ENCODE data around the gene PEPD.

DNA sequence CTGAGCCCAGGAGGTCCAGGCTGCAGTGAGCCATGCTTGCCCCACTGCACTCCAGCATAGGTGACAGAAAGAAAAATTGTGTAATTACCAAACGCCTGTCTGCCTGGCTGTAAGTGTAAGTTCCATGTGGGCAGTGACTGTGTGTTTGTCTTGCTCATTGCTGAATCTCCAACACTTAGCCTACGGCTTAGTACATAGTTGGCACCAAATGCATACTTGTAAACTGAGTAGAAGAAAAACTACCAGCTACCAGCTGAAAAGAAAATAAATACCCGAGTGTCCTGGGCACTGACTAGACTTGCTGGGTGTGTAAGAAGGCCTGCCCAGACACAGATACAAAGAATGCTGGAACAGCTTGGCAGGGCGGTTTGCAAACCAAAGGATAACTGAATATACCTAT is 150.8 kb downstream of the PEPD start:
- TF ChIP-seq, protein P1, sequence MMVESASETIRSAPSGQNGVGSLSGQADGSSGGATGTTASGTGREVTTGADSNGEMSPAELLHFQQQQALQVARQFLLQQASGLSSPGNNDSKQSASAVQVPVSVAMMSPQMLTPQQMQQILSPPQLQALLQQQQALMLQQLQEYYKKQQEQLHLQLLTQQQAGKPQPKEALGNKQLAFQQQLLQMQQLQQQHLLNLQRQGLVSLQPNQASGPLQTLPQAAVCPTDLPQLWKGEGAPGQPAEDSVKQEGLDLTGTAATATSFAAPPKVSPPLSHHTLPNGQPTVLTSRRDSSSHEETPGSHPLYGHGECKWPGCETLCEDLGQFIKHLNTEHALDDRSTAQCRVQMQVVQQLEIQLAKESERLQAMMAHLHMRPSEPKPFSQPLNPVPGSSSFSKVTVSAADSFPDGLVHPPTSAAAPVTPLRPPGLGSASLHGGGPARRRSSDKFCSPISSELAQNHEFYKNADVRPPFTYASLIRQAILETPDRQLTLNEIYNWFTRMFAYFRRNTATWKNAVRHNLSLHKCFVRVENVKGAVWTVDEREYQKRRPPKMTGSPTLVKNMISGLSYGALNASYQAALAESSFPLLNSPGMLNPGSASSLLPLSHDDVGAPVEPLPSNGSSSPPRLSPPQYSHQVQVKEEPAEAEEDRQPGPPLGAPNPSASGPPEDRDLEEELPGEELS (CRISPR knock-in tag; IDR thresholded peaks at IDR 0.05), result no peak
- TF ChIP-seq, protein P2, sequence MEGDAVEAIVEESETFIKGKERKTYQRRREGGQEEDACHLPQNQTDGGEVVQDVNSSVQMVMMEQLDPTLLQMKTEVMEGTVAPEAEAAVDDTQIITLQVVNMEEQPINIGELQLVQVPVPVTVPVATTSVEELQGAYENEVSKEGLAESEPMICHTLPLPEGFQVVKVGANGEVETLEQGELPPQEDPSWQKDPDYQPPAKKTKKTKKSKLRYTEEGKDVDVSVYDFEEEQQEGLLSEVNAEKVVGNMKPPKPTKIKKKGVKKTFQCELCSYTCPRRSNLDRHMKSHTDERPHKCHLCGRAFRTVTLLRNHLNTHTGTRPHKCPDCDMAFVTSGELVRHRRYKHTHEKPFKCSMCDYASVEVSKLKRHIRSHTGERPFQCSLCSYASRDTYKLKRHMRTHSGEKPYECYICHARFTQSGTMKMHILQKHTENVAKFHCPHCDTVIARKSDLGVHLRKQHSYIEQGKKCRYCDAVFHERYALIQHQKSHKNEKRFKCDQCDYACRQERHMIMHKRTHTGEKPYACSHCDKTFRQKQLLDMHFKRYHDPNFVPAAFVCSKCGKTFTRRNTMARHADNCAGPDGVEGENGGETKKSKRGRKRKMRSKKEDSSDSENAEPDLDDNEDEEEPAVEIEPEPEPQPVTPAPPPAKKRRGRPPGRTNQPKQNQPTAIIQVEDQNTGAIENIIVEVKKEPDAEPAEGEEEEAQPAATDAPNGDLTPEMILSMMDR (IDR thresholded peaks at IDR 0.05), result no peak

Data from WTC11 (cell line).